HG03103 (cell line): ENCODE measurements around the gene NFKBIB.

Experiments
- ATAC-seq: cut with Tn5 transposase; IDR thresholded peaks from one replicate; pipeline ENCODE4 v1.9.1; 2021; ENCODE audit warnings: low read depth; ENCODE audit not compliant: unreplicated experiment

NFKBIB gene

GRCh38 chr19:38901683-38902082 lies 1.9 kb downstream of the NFKBIB start:
- ATAC-seq: no peak

GRCh38 chr19:38904581-38905539 lies 5.1 kb downstream of the NFKBIB start:
- no peak for ATAC-seq

GRCh38 chr19:38905620-38906019 lies 5.9 kb downstream of the NFKBIB start:
- no peak for ATAC-seq

DNA sequence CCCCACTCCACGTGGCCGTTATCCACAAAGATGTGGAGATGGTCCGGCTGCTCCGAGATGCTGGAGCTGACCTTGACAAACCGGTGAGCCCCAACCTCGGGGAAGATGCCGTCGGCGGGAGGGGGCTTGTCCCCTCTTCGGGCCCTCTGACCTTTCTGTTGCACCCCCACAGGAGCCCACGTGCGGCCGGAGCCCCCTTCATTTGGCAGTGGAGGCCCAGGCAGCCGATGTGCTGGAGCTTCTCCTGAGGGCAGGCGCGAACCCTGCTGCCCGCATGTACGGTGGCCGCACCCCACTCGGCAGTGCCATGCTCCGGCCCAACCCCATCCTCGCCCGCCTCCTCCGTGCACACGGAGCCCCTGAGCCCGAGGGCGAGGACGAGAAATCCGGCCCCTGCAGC lies 7.5 kb downstream of the NFKBIB start:
- no peak for ATAC-seq

DNA sequence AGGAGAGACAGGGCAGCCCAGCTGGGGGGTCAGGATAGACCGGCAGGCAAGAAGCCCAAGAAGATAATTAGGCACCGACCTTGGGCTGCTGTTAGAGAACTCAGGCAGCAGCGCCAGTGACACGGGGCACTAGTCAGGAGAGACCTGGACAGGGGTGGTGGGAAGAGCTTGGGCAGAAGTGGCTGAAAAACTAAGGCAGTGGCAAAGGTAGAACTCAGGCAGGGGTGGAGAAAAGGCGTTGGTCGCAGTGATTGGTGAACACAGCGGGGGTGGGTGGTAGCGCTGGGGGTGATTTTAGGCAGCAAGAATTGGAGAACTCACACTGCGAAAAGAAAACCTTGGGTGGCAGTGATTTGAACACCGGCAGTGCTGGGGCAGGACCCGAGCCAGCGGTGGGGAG lies 7.9 kb downstream of the NFKBIB start:
- ATAC-seq: no peak

DNA sequence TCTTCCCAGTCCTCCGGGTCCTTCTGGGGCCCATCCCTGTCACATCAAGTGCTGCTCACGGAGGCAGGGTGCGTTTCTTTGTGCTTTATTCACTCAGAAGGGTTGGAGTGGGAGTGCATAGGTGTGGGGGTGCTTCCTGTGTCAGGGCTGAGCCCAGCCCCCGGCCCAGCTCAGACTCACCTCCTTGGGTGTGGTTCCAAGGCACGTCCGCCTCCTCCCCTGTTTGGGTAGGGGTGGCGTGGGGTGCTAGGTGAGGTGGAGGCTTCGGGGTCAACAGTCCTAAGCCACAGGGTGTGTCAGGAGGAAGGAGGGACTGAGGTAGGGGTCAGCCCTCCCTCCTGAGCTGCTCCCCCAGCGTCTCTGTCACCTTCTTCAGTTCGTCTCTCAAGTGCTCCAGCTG lies 9.1 kb downstream of the NFKBIB start:
- ATAC-seq: no peak

- no peak for ATAC-seq
Measured at GRCh38 chr19:38910488-38910887, 10.7 kb downstream of the NFKBIB start.

GRCh38 chr19:38911388-38912001 lies 11.7 kb downstream of the NFKBIB start:
- ATAC-seq: no peak

- no peak for ATAC-seq
Measured at GRCh38 chr19:38912600-38913514, 13.1 kb downstream of the NFKBIB start.

DNA sequence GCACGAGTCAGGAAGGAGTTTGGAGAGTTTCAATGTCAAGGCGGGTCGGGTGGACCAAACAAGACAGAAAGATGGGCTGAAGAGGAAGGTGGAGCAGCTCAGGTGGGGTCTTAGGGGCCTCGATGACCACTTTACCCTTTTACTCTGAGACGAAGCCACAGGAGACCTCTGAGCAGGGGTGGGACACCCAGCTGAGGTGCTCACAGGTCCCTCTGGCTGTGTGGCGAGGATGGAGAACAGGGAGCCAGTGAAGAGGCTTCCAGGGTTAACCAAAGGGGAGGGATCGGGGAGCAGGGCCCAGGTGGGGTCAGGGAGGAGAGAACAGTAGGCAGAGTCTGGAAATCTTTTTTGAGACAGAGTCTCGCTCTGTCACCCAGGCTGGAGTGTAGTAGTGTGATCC lies 14.2 kb downstream of the NFKBIB start:
- no peak for ATAC-seq

GRCh38 chr19:38915329-38916321 lies 15.9 kb downstream of the NFKBIB start:
- ATAC-seq: no peak

DNA sequence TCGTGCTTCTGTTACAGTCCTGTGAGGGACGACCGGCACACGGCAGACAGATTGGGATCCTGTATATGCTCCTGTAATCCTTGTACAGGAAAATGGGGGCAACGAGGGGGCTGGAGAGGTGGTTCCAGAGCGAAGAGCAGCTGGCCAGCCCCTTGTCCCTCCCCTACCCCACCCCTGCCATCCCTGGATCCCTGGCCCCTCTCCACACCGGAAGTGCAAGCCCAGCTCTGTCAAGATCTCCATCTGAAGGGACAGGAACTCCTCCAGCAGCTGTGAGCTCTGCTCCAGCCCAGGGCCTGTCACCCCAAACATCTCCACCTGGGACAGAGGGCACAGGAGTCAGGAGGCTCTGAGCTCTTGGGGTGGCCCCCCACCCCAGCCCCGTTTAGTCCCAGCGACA lies 17.7 kb downstream of the NFKBIB start:
- no peak for ATAC-seq

- no peak for ATAC-seq
Measured at GRCh38 chr19:38917921-38918491, 18.2 kb downstream of the NFKBIB start.

GRCh38 chr19:38918526-38918925 lies 18.8 kb downstream of the NFKBIB start:
- ATAC-seq: no peak

- ATAC-seq: no peak
Measured at GRCh38 chr19:38919837-38920601, 20.2 kb downstream of the NFKBIB start.

GRCh38 chr19:38920602-38921419 lies 21.0 kb downstream of the NFKBIB start:
- ATAC-seq: no peak

- ATAC-seq: no peak
Measured at GRCh38 chr19:38921420-38922274, 21.9 kb downstream of the NFKBIB start.
